GM12878 (cell line): Measurements from ENCODE around the gene BBC3. TPM values are rescaled to one million over a fixed set of nuclear protein-coding genes. Genes with fewer than 3 reads are reported as not detected.

Source experiments
- ATF7 ChIP-seq: fragments of 450-650 bp; IDR thresholded peaks from 2 replicates; pipeline ENCODE4 v1.6.1; 2016; ENCODE audit warnings: low read depth, mild to moderate bottlenecking
- CHD4 ChIP-seq: fragments of 200-600 bp; sonication (generic); IDR thresholded peaks from 2 replicates; pipeline ENCODE4 v1.6.1; 2016; ENCODE audit warnings: mild to moderate bottlenecking
- CREB1 ChIP-seq: IDR thresholded peaks from 2 replicates; pipeline ENCODE4 v1.6.1; 2012; ENCODE audit warnings: low read depth, mild to moderate bottlenecking, inconsistent platforms
- CREM ChIP-seq: IDR thresholded peaks from 2 replicates; pipeline ENCODE4 v1.6.1; 2014; ENCODE audit warnings: antibody characterized with exemption, low read depth
- EP300 ChIP-seq, 2 experiments: fragments of 150-350 bp in 1 of 2; IDR thresholded peaks; 2 replicates each; pipeline ENCODE4 v1.6.1; 2011 to 2012; ENCODE audit warnings: low read depth in 2 of 2, low read length in 2 of 2, borderline replicate concordance in 1 of 2, improper control_type of control experiment in 1 of 2, inconsistent platforms in 1 of 2; ENCODE audit not compliant: control insufficient read depth in 1 of 2
- FOXK2 ChIP-seq: fragments of 450-650 bp; IDR thresholded peaks from 2 replicates; pipeline ENCODE4 v1.6.1; 2017; ENCODE audit warnings: mild to moderate bottlenecking, moderate library complexity
- FOXM1 ChIP-seq: IDR thresholded peaks from 2 replicates; pipeline ENCODE4 v1.6.1; 2012; ENCODE audit warnings: low read depth, mild to moderate bottlenecking, inconsistent platforms, low read length, moderate library complexity
- HDGF ChIP-seq: fragments of 450-650 bp; IDR thresholded peaks from 2 replicates; pipeline ENCODE4 v1.6.1; 2016; ENCODE audit warnings: antibody characterized with exemption
- IKZF1 ChIP-seq: fragments of 450-650 bp; conservative IDR thresholded peaks from 2 replicates; pipeline ENCODE4 v1.6.1; 2017; ENCODE audit warnings: antibody characterized with exemption, mild to moderate bottlenecking
- KLF5 ChIP-seq: fragments of 450-650 bp; IDR thresholded peaks from 2 replicates; pipeline ENCODE4 v1.6.1; 2014; ENCODE audit warnings: mild to moderate bottlenecking; ENCODE audit not compliant: partially characterized antibody
- MLLT1 ChIP-seq: fragments of 450-650 bp; IDR thresholded peaks from 2 replicates; pipeline ENCODE4 v1.6.1; 2016; ENCODE audit warnings: mild to moderate bottlenecking
- MTA2 ChIP-seq: fragments of 450-650 bp; IDR thresholded peaks from 2 replicates; pipeline ENCODE4 v1.6.1; 2016; ENCODE audit warnings: low read depth, mild to moderate bottlenecking, moderate library complexity
- MTA3 ChIP-seq: IDR thresholded peaks from 2 replicates; pipeline ENCODE4 v1.6.1; 2012; ENCODE audit warnings: low read length, inconsistent platforms, borderline replicate concordance
- NR2F1 ChIP-seq: fragments of 450-650 bp; conservative IDR thresholded peaks from 2 replicates; pipeline ENCODE4 v1.6.1; 2017; ENCODE audit warnings: mild to moderate bottlenecking
- RAD51 ChIP-seq: fragments of 450-650 bp; IDR thresholded peaks from 2 replicates; pipeline ENCODE4 v1.6.1; 2016; ENCODE audit warnings: moderate library complexity, mild to moderate bottlenecking, inconsistent platforms
- SKIL ChIP-seq: fragments of 450-650 bp; IDR thresholded peaks from 2 replicates; pipeline ENCODE4 v1.6.1; 2017; ENCODE audit warnings: mild to moderate bottlenecking, low read depth, inconsistent platforms; ENCODE audit not compliant: poor library complexity, severe bottlenecking
- SPI1 ChIP-seq: IDR thresholded peaks from 2 replicates; pipeline ENCODE4 v1.6.1; 2011; ENCODE audit warnings: low read depth, mild to moderate bottlenecking, low read length, moderate library complexity, borderline replicate concordance; ENCODE audit not compliant: insufficient read depth
- TCF3 ChIP-seq: IDR thresholded peaks from 2 replicates; pipeline ENCODE4 v1.6.1; 2012; ENCODE audit warnings: low read depth, mild to moderate bottlenecking, low read length, borderline replicate concordance; ENCODE audit not compliant: insufficient read depth
- ZBTB33 ChIP-seq: fragments of 450-650 bp; IDR thresholded peaks from 2 replicates; pipeline ENCODE4 v1.6.1; 2017; ENCODE audit warnings: mild to moderate bottlenecking
- ZNF687 ChIP-seq: fragments of 450-650 bp; IDR thresholded peaks from 2 replicates; pipeline ENCODE4 v1.6.1; 2017; ENCODE audit warnings: mild to moderate bottlenecking, moderate library complexity
- polyA plus RNA-seq, 11 experiments: library from polyadenylated mRNA; depleted of rRNA in 4 of 11; unstranded in 6 of 11; stranded (reverse) in 5 of 11; fragments of >200 nt; fragmentation: Nextera tagmentation in 4 of 11; fragmentation: Illumina TruSeq in 1 of 11; extraction: Ambion mirVana in 4 of 11; extraction: Trizol in 1 of 11; gene quantifications; 1 replicate in 1 of 11; 2 replicates in 10 of 11; pipeline versions ENCODE4 v1.2.1 to v1.2.3, GENCODE V29; 2011 to 2016; ENCODE audit warnings: inconsistent platforms in 2 of 11, missing spikeins in 2 of 11, low read depth in 1 of 11
- total RNA-seq, 4 experiments: library from RNA; depleted of rRNA in 3 of 4; stranded (reverse); fragments of >200 nt in 3 of 4; fragmentation: Illumina TruSeq in 1 of 4; extraction: Trizol in 1 of 4; gene quantifications; 2 replicates each; pipeline versions ENCODE4 v1.2.1 to v1.2.3, GENCODE V29; 2013 to 2021

Gene BBC3
- total and polyA plus RNA-seq, 10 of the 15 experiments (the other 5 are each of a cell fraction or from before 2014, with no cell fraction given): 0.10 to 17.9 (median 7.5) TPM

GRCh38 chr19:47261946-47262793, 31.2 kb upstream of the BBC3 start (continued):
- peak; percentile 95 for TF ChIP-seq SKIL
- peak; percentile 54; the same call in 1 of the 2 replicates for TF ChIP-seq RAD51
- TF ChIP-seq CREB1: peak; percentile 70
- TF ChIP-seq MTA2: peak; percentile 69
- TF ChIP-seq EP300 (IDR thresholded peaks at IDR 0.05; ENCODE audit: borderline replicate concordance in 1 of 2, control insufficient read depth in 1 of 2, low read depth in 2 of 2, low read length in 2 of 2): peak; percentile 53 to 74; a peak in 1 of 4 replicates
- peak; percentile 24; the same call in 1 of the 2 replicates for TF ChIP-seq ZBTB33
- peak; percentile 56 for TF ChIP-seq ZNF687
- TF ChIP-seq MLLT1: peak; percentile 89
- peak; percentile 64; the same call in 1 of the 2 replicates for TF ChIP-seq MTA3
- TF ChIP-seq SPI1: peak; percentile 86
- TF ChIP-seq CREM: peak; percentile 77; the same call in 1 of the 2 replicates
- TF ChIP-seq ATF7: peak; percentile 68; the same call in 1 of the 2 replicates
- TF ChIP-seq NR2F1: peak; percentile 93
- TF ChIP-seq HDGF: peak; percentile 68
- TF ChIP-seq IKZF1: peak; percentile 79
- peak; percentile 96 for TF ChIP-seq TCF3
- peak; percentile 49; the same call in 1 of the 2 replicates for TF ChIP-seq FOXK2
- TF ChIP-seq KLF5: peak; percentile 67
- TF ChIP-seq FOXM1: peak; percentile 46; the same call in 1 of the 2 replicates
- 0 out of 2 replicates have a peak, but pooled peaks have one; percentile 42 for TF ChIP-seq CHD4
